ENCODE results near the gene MT4.

Gene MT4

GRCh38 chr16:56616608-56617211, 51.8 kb downstream of the MT4 start:
- Histone ChIP-seq H3K79me2 (ENCODE audit: insufficient read depth, low read length) (no peaks in the 10 kb centered on the region), H3K36me3 (ENCODE audit: low read length) (no peaks in the 10 kb centered on the region), H3K9ac (ENCODE audit: low read length) (no peak overlapping the region), H3F3A (ENCODE audit: insufficient read depth) (no peaks in the 10 kb centered on the region), H3K9me3 (ENCODE audit: insufficient read depth, low read length) (no peaks in the 10 kb centered on the region), H3K4me3 (ENCODE audit: insufficient read depth, low read length, poor library complexity, severe bottlenecking) (no peak overlapping the region), H2AFZ (ENCODE audit: low read depth, low read length, severe bottlenecking) (no peak overlapping the region), H3K27me3 (ENCODE audit: low read length) (no peaks in the 10 kb centered on the region; the same call in 1 of the 2 replicates), H3K4me2 (ENCODE audit: low read depth, low read length, poor library complexity, severe bottlenecking) (no peak overlapping the region), H3K9me2 (replicated peaks; ENCODE audit: insufficient read depth, low read length) (no peaks in the 10 kb centered on the region), H4K20me1 (ENCODE audit: low read depth, low read length) (no peaks in the 10 kb centered on the region), H3K27ac (ENCODE audit: low read depth, low read length) (no peak overlapping the region)
- no peak for TF ChIP-seq CTCF (IDR thresholded peaks at IDR 0.05; ENCODE audit: insufficient read depth, low read length, poor library complexity, severe bottlenecking)

GRCh38 chr16:56617212-56618085, 52.6 kb downstream of the MT4 start:
- Histone ChIP-seq H3K4me3 (ENCODE audit: insufficient read depth, low read length, poor library complexity, severe bottlenecking) (no peak overlapping the region), H3K27ac (ENCODE audit: low read depth, low read length) (no peak overlapping the region), H2AFZ (ENCODE audit: low read depth, low read length, severe bottlenecking) (no peak overlapping the region), H3K27me3 (ENCODE audit: low read length) (no peaks in the 10 kb centered on the region; the same call in 1 of the 2 replicates), H3F3A (ENCODE audit: insufficient read depth) (no peaks in the 10 kb centered on the region), H3K79me2 (ENCODE audit: insufficient read depth, low read length) (no peaks in the 10 kb centered on the region), H3K9ac (ENCODE audit: low read length) (no peak overlapping the region), H4K20me1 (ENCODE audit: low read depth, low read length) (no peaks in the 10 kb centered on the region), H3K9me2 (replicated peaks; ENCODE audit: insufficient read depth, low read length) (no peaks in the 10 kb centered on the region), H3K36me3 (ENCODE audit: low read length) (no peaks in the 10 kb centered on the region), H3K4me2 (ENCODE audit: low read depth, low read length, poor library complexity, severe bottlenecking) (no peak overlapping the region), H3K9me3 (ENCODE audit: insufficient read depth, low read length) (no peaks in the 10 kb centered on the region)
- TF ChIP-seq EZH2phosphoT487 (conservative IDR thresholded peaks at IDR 0.05; ENCODE audit: low read length) = no peak
- no peak for TF ChIP-seq CTCF (IDR thresholded peaks at IDR 0.05; ENCODE audit: insufficient read depth, low read length, poor library complexity, severe bottlenecking)

- no peak overlapping the region for H3K9ac ChIP-seq (ENCODE audit: low read length)
- H3K4me3 ChIP-seq (ENCODE audit: insufficient read depth, low read length, poor library complexity, severe bottlenecking) = no peak overlapping the region
- H3K79me2 ChIP-seq (ENCODE audit: insufficient read depth, low read length) = no peaks in the 10 kb centered on the region
- no peaks in the 10 kb centered on the region for H3F3A ChIP-seq (ENCODE audit: insufficient read depth)
- H3K9me2 ChIP-seq (replicated peaks; ENCODE audit: insufficient read depth, low read length) = no peaks in the 10 kb centered on the region
- no peak overlapping the region for H3K4me2 ChIP-seq (ENCODE audit: low read depth, low read length, poor library complexity, severe bottlenecking)
- H3K9me3 ChIP-seq (ENCODE audit: insufficient read depth, low read length) = no peaks in the 10 kb centered on the region
- H3K27ac ChIP-seq (ENCODE audit: low read depth, low read length) = no peak overlapping the region
- no peak overlapping the region for H2AFZ ChIP-seq (ENCODE audit: low read depth, low read length, severe bottlenecking)
- no peaks in the 10 kb centered on the region for H4K20me1 ChIP-seq (ENCODE audit: low read depth, low read length)
- no peaks in the 10 kb centered on the region for H3K36me3 ChIP-seq (ENCODE audit: low read length)
- H3K27me3 ChIP-seq (ENCODE audit: low read length) = no peaks in the 10 kb centered on the region; the same call in 1 of the 2 replicates
- no peak for TF ChIP-seq EZH2phosphoT487 (conservative IDR thresholded peaks at IDR 0.05; ENCODE audit: low read length)
- no peak for TF ChIP-seq CTCF (IDR thresholded peaks at IDR 0.05; ENCODE audit: insufficient read depth, low read length, poor library complexity, severe bottlenecking)
These were observed 53.3 kb downstream of the MT4 start for GRCh38 chr16:56618138-56618537.
